ENCODE results near the gene GPR61. TPM values are rescaled to one million over a fixed set of nuclear protein-coding genes. Genes with fewer than 3 reads are reported as not detected.
A peak's percentile ranks its signal among the peaks of the same experiment; 100 is the strongest.

The GPR61 gene
- total and polyA plus RNA-seq, 2 of the 4 experiments (the other 2 are of a cell fraction): not detected

GRCh38 chr1:109570414-109570813 lies 30.7 kb downstream of the GPR61 start:
- Histone ChIP-seq H2BK20ac (ENCODE audit: low read depth, low read length) (no peak overlapping the region), H2BK15ac (ENCODE audit: low read depth, low read length) (no peak overlapping the region), H3K36me3 (ENCODE audit: control insufficient read depth, insufficient read depth, low read length) (no peaks in the 10 kb centered on the region), H3K27ac (ENCODE audit: insufficient read depth, low read length) (no peak overlapping the region), H4K8ac (ENCODE audit: low read depth in 2 of 2, low read length in 2 of 2) (no peak overlapping the region), H4K20me1 (ENCODE audit: insufficient read depth, low read length) (peaks cover 80% of the 10 kb centered on the region), H3K4ac (ENCODE audit: low read depth, low read length) (no peak overlapping the region), H3K18ac (ENCODE audit: low read depth, low read length) (no peak overlapping the region), H3K27me3 (ENCODE audit: control insufficient read depth, insufficient read depth, low read length) (no peaks in the 10 kb centered on the region), H2AK5ac (ENCODE audit: low read depth, low read length) (no peak overlapping the region), H2BK120ac (ENCODE audit: low read depth, low read length) (no peak overlapping the region), H3K79me1 (ENCODE audit: low read depth in 1 of 2, low read length in 2 of 2) (peaks cover 31 to 70% of the 10 kb centered on the region in 2 experiments), H4K5ac (ENCODE audit: low read depth, low read length) (no peak overlapping the region; the same call in 1 of the 2 replicates), H3K4me2 (ENCODE audit: low read depth, low read length) (no peak overlapping the region; the same call in 1 of the 2 replicates), H3K9ac (ENCODE audit: low read depth, low read length) (no peak overlapping the region), H3K4me1 (ENCODE audit: control insufficient read depth, insufficient read depth, low read length) (peaks cover 7% of the 10 kb centered on the region; the same call in 1 of the 2 replicates), H2BK5ac (ENCODE audit: low read depth, low read length, poor library complexity, severe bottlenecking) (no peak overlapping the region), H3K9me1 (ENCODE audit: insufficient read depth, low read length) (peaks cover 10% of the 10 kb centered on the region), H3K9me3 (ENCODE audit: control insufficient read depth, insufficient read depth, low read length) (no peaks in the 10 kb centered on the region), H2AFZ (replicated peaks; ENCODE audit: low read length, poor library complexity) (no peak overlapping the region), H3K23ac (ENCODE audit: low read depth, low read length) (no peak overlapping the region), H2AK9ac (replicated peaks; ENCODE audit: low read depth, low read length, poor library complexity) (no peak overlapping the region), H4K91ac (ENCODE audit: insufficient read depth, low read depth, low read length) (no peak overlapping the region), H3K4me3 (ENCODE audit: insufficient read depth, low read depth, low read length) (no peak overlapping the region), H3K14ac (replicated peaks; ENCODE audit: low read depth, low read length) (0 out of 2 replicates have a peak overlapping the region, but pooled peaks have one; percentile 35), H3K56ac (ENCODE audit: extremely low read depth, insufficient read depth, low read length) (no peak overlapping the region)
- CTCF ChIA-PET: interaction anchor here (0.8 to 1.1 kb wide), 2 partner anchors 24 to 38 kb away, joined by 3 to 4 read pairs; no protein-coding TSS in a partner anchor
- no TSS peak for BruUV-seq (replicated peaks)
- dilution Hi-C loops (cut with HindIII; ENCODE audit: low sequenced_read_pairs, unreplicated experiment): no loop called here
- in situ Hi-C loops (cut with MboI; ENCODE audit: low sequenced_read_pairs): no loop called here
- 74% methylated on average over 3 of the region's 3 CpGs; no CpG with 5 or more reads in 1 of the 2 experiments for WGBS, 2 experiments (ENCODE audit: extremely low coverage in 2 of 2, insufficient read length in 1 of 2)
- ATAC-seq (ENCODE audit: low read depth) (peak; percentile 56), DNase-seq (peak; percentile 50)
- intact Hi-C loops (cut with micrococcal nuclease): no loop called here
- POLR2A ChIA-PET (ENCODE audit: unreplicated experiment): no interaction called here
- TF ChIP-seq MXI1 (IDR thresholded peaks at IDR 0.05; ENCODE audit: borderline replicate concordance, low read depth, low read length) (no peak), CEBPB (IDR thresholded peaks at IDR 0.05; ENCODE audit: low read depth, low read length) (peak; percentile 43; the same call in 1 of the 2 replicates)
